SK-N-SH treated with all-trans-retinoic acid at 6 μM for 48 hours (cell line): ENCODE measurements around the gene RIPOR3.

Source experiments
- PPARA ChIP-seq: fragments of 250-450 bp; sonication (Bioruptor Pico); IDR thresholded peaks from 2 replicates; pipeline ENCODE4 v1.5.0; 2020; ENCODE audit warnings: mild to moderate bottlenecking, borderline replicate concordance
- RARB ChIP-seq: fragments of 250-450 bp; sonication (Bioruptor Pico); IDR thresholded peaks from 2 replicates; pipeline ENCODE4 v1.8.0; 2021; ENCODE audit warnings: mild to moderate bottlenecking, moderate library complexity

- TF ChIP-seq RARB (no peak), PPARA (no peak)
Measured at GRCh38 chr20:50737352-50737751, 46.0 kb upstream of the RIPOR3 start.
